Esophagus muscularis mucosa (tissue), 4 donors: ENCODE data around the gene MYMX. TPM values are rescaled to one million over a fixed set of nuclear protein-coding genes. Genes with fewer than 3 reads are reported as not detected.
A peak's percentile ranks its signal among the peaks of the same experiment; 100 is the strongest.
"Not testable (repeated sequence)": the region's sequence is repeated elsewhere in the genome, so short reads cannot be mapped to it uniquely, and the experiment has no call there.

Source experiments
- DNase-seq: peaks from one replicate; pipeline ENCODE4 v3.0.0-alpha.2; 2017; ENCODE audit errors: extremely low spot score
- H3K27ac ChIP-seq, 4 donors: fragments of 200-600 bp; sonication (generic); replicated peaks in 1 of 4; 1 replicate in 3 of 4; 2 replicates in 1 of 4; pipeline ENCODE4 v1.5.1; 2016 to 2019; ENCODE audit warnings: mild to moderate bottlenecking in 1 of 4
- H3K27me3 ChIP-seq, 4 donors: fragments of 200-600 bp; sonication (generic); one replicate each; pipeline versions ENCODE4 v1.5.1 to v1.6.0; 2016 to 2019
- H3K36me3 ChIP-seq, 4 donors: fragments of 200-600 bp; sonication (generic); one replicate each; pipeline ENCODE4 v1.5.1; 2016 to 2019
- H3K4me1 ChIP-seq, 4 donors: fragments of 200-600 bp; sonication (generic); one replicate each; pipeline ENCODE4 v1.5.1; 2016 to 2019
- H3K4me3 ChIP-seq, 4 donors: fragments of 200-600 bp; sonication (generic); 1 replicate in 2 of 4; 2 replicates in 2 of 4; pipeline ENCODE4 v1.5.1; 2016 to 2019; ENCODE audit warnings: mild to moderate bottlenecking in 4 of 4, moderate library complexity in 1 of 4
- H3K9me3 ChIP-seq, 4 donors: fragments of 200-600 bp; sonication (generic); 1 replicate in 3 of 4; 2 replicates in 1 of 4; pipeline ENCODE4 v1.5.1; 2016 to 2019
- CTCF ChIP-seq, 3 experiments: fragments of 200-600 bp in 2 of 3; fragments of 450-650 bp in 1 of 3; sonication (generic) in 2 of 3; IDR thresholded peaks; one replicate each; pipeline ENCODE4 v1.5.1; 2017 to 2019; ENCODE audit warnings: antibody characterized with exemption in 3 of 3, mild to moderate bottlenecking in 2 of 3, moderate library complexity in 1 of 3
- EP300 ChIP-seq: sonication (generic); formaldehyde crosslinking; IDR thresholded peaks from one replicate; pipeline ENCODE4 v1.6.1; 2017; ENCODE audit warnings: antibody characterized with exemption
- POLR2A ChIP-seq: fragments of 450-650 bp; IDR thresholded peaks from one replicate; pipeline ENCODE4 v1.6.1; 2017; ENCODE audit warnings: antibody characterized with exemption, moderate library complexity, mild to moderate bottlenecking, low read depth
- POLR2AphosphoS5 ChIP-seq, 2 donors: sonication (generic); formaldehyde crosslinking; IDR thresholded peaks; one replicate each; pipeline ENCODE4 v1.6.1; 2017; ENCODE audit warnings: antibody characterized with exemption in 2 of 2
- WGBS: methylation state at CpG from one replicate; pipeline ENCODE4 v1.1.5; 2018; 5-methylcytosine and 5-hydroxymethylcytosine counted together
- intact Hi-C: fragments of 100-400 bp; cut with DNase I; formaldehyde crosslinking; loops from one replicate; pipeline ENCODE4 v1.15.1; 2023
- total RNA-seq, 4 donors: library from RNA; depleted of rRNA; stranded (reverse); fragments of >200 nt; gene quantifications; one replicate each; pipeline versions ENCODE4 v1.1.0 to v1.2.1, GENCODE V29; 2016

MYMX gene
- total RNA-seq, 4 donors from 2014 or later = not detected

GRCh38 chr6:44192428-44193041 is 24.2 kb upstream of the MYMX start:
- TF ChIP-seq CTCF (IDR thresholded peaks at IDR 0.05) (no peak), POLR2AphosphoS5 (IDR thresholded peaks at IDR 0.05) (peak in 1 of 2 donors; percentile 14)
- DNase-seq = no peak
- Histone ChIP-seq H3K36me3 (no peaks in the 10 kb centered on the region), H3K27me3 (no peaks in the 10 kb centered on the region), H3K4me3 (peak overlapping the region in 3 of 4 donors; percentile 16 to 22 (median 21)), H3K9me3 (no peaks in the 10 kb centered on the region), H3K27ac (peak overlapping the region in 3 of 4 donors; percentile 15 to 17 (median 17)), H3K4me1 (peaks cover 0 to 9% (median 0%) of the 10 kb centered on the region in 4 donors)
- WGBS = 65% methylated on average over 10 of the region's 10 CpGs
- intact Hi-C loops = no loop called here

GRCh38 chr6:44193307-44193910 is 23.3 kb upstream of the MYMX start:
- Histone ChIP-seq H3K9me3 (no peaks in the 10 kb centered on the region), H3K4me1 (peaks cover 0 to 9% (median 0%) of the 10 kb centered on the region in 4 donors), H3K27ac (no peak overlapping the region), H3K4me3 (no peak overlapping the region), H3K36me3 (no peaks in the 10 kb centered on the region), H3K27me3 (no peaks in the 10 kb centered on the region)
- 93% methylated on average over 8 of the region's 8 CpGs for WGBS
- no peak for DNase-seq
- intact Hi-C loops = no loop called here
- no peak for TF ChIP-seq CTCF (IDR thresholded peaks at IDR 0.05)
- TF ChIP-seq POLR2A = no peak
- TF ChIP-seq EP300 = no peak
- no peak for TF ChIP-seq POLR2AphosphoS5 (IDR thresholded peaks at IDR 0.05)

- H3K27me3 ChIP-seq = no peaks in the 10 kb centered on the region
- H3K9me3 ChIP-seq = no peaks in the 10 kb centered on the region
- WGBS = 78% methylated on average over 5 of the region's 5 CpGs
- H3K4me3 ChIP-seq = no peak overlapping the region
- H3K27ac ChIP-seq = no peak overlapping the region
- peaks cover 0 to 9% (median 0%) of the 10 kb centered on the region in 4 donors for H3K4me1 ChIP-seq
- TF ChIP-seq POLR2A = no peak
- no peak for TF ChIP-seq CTCF (IDR thresholded peaks at IDR 0.05)
- no peak for TF ChIP-seq EP300
- no peak for TF ChIP-seq POLR2AphosphoS5 (IDR thresholded peaks at IDR 0.05)
- intact Hi-C loops = no loop called here
- DNase-seq = no peak
- H3K36me3 ChIP-seq = no peaks in the 10 kb centered on the region
Observed at GRCh38 chr6:44194326-44194725, 22.4 kb upstream of the MYMX start.

GRCh38 chr6:44196351-44196750 is 20.4 kb upstream of the MYMX start:
- intact Hi-C loops = not testable (repeated sequence)

GRCh38 chr6:44198684-44199083 is 18.0 kb upstream of the MYMX start:
- Histone ChIP-seq H3K27me3 (no peaks in the 10 kb centered on the region), H3K27ac (no peak overlapping the region), H3K9me3 (no peaks in the 10 kb centered on the region), H3K4me1 (peaks cover 0 to 18% (median 3%) of the 10 kb centered on the region in 4 donors), H3K36me3 (no peaks in the 10 kb centered on the region), H3K4me3 (no peak overlapping the region)
- TF ChIP-seq POLR2AphosphoS5 (IDR thresholded peaks at IDR 0.05) (no peak), CTCF (IDR thresholded peaks at IDR 0.05) (no peak), EP300 (no peak), POLR2A (no peak)
- 81% methylated on average over 3 of the region's 3 CpGs for WGBS
- intact Hi-C loops = no loop called here
- no peak for DNase-seq

More at GRCh38 chr6:44196351-44196750, 20.4 kb upstream of the MYMX start:
- DNase-seq, H3K4me1 ChIP-seq, H3K36me3 ChIP-seq, H3K9me3 ChIP-seq, H3K27ac ChIP-seq, H3K4me3 ChIP-seq, H3K27me3 ChIP-seq: not testable (repeated sequence)
- WGBS = 87% methylated on average over 10 of the region's 11 CpGs
